RWPE2 (cell line): Measurements from ENCODE around the gene SLC5A5.

ENCODE experiments used
- ATAC-seq: fragments of 200-7000 bp; cut with Tn5 transposase; 3 replicates; pipeline ENCODE4 v1.9.1; 2021; ENCODE audit warnings: low read depth
- DNase-seq: peaks from one replicate; pipeline ENCODE4 v3.0.0-alpha.2; 2020; ENCODE audit warnings: low spot score
- H3K27ac ChIP-seq: fragments of 450-650 bp; 2 replicates; pipeline ENCODE4 v1.5.1; 2017; ENCODE audit warnings: mild to moderate bottlenecking; ENCODE audit not compliant: poor library complexity, severe bottlenecking
- H3K27me3 ChIP-seq: fragments of 250-450 bp; sonication (Bioruptor Pico); 2 replicates; pipeline ENCODE4 v1.5.1; 2021; ENCODE audit warnings: mild to moderate bottlenecking, moderate library complexity; ENCODE audit not compliant: insufficient read depth, poor library complexity, severe bottlenecking
- H3K36me3 ChIP-seq: fragments of 250-450 bp; sonication (Bioruptor Pico); 2 replicates; pipeline ENCODE4 v1.5.1; 2020; ENCODE audit warnings: low read depth, mild to moderate bottlenecking, moderate library complexity
- H3K4me1 ChIP-seq: fragments of 250-450 bp; sonication (Bioruptor Pico); 2 replicates; pipeline ENCODE4 v1.5.1; 2021; ENCODE audit warnings: mild to moderate bottlenecking, moderate library complexity; ENCODE audit not compliant: insufficient read depth, poor library complexity, severe bottlenecking
- H3K4me3 ChIP-seq: fragments of 250-450 bp; sonication (Bioruptor Pico); 2 replicates; pipeline ENCODE4 v1.5.1; 2021; ENCODE audit warnings: mild to moderate bottlenecking, moderate library complexity; ENCODE audit not compliant: severe bottlenecking
- H3K9me3 ChIP-seq: fragments of 250-450 bp; sonication (Bioruptor Pico); 2 replicates; pipeline ENCODE4 v1.5.1; 2021; ENCODE audit warnings: mild to moderate bottlenecking, moderate library complexity; ENCODE audit not compliant: severe bottlenecking
- CTCF ChIP-seq: fragments of 450-650 bp; IDR thresholded peaks from one replicate; pipeline ENCODE4 v1.5.1; 2017; ENCODE audit warnings: mild to moderate bottlenecking, moderate library complexity; ENCODE audit not compliant: poor library complexity, severe bottlenecking

SLC5A5 gene

GRCh38 chr19:17871032-17871877 is 490 bp upstream of the SLC5A5 start:
- no peak for TF ChIP-seq CTCF
- Histone ChIP-seq H3K27me3 (peaks cover 43% of the 10 kb centered on the region), H3K27ac (no peak overlapping the region), H3K4me3 (no peak overlapping the region), H3K9me3 (no peaks in the 10 kb centered on the region), H3K4me1 (no peaks in the 10 kb centered on the region), H3K36me3 (no peaks in the 10 kb centered on the region)
- DNase-seq (no peak), ATAC-seq (no peak)

GRCh38 chr19:17872251-17873001 is 681 bp downstream of the SLC5A5 start:
- Histone ChIP-seq H3K27ac (no peak overlapping the region), H3K27me3 (peaks cover 43% of the 10 kb centered on the region), H3K4me1 (no peaks in the 10 kb centered on the region), H3K4me3 (no peak overlapping the region), H3K9me3 (no peaks in the 10 kb centered on the region), H3K36me3 (no peaks in the 10 kb centered on the region)
- TF ChIP-seq CTCF: no peak
- DNase-seq: no peak
- ATAC-seq: no peak

GRCh38 chr19:17873786-17874757 is 2.3 kb downstream of the SLC5A5 start:
- no peaks in the 10 kb centered on the region for H3K4me1 ChIP-seq
- no peak overlapping the region for H3K27ac ChIP-seq
- H3K9me3 ChIP-seq: no peaks in the 10 kb centered on the region
- peaks cover 43% of the 10 kb centered on the region for H3K27me3 ChIP-seq
- peak overlapping the region; percentile 29 for H3K4me3 ChIP-seq
- no peak for TF ChIP-seq CTCF
- DNase-seq: no peak
- no peaks in the 10 kb centered on the region for H3K36me3 ChIP-seq
- peak; percentile 85 for ATAC-seq

- DNase-seq (no peak), ATAC-seq (no peak)
- H3K4me3 ChIP-seq: no peak overlapping the region
- no peaks in the 10 kb centered on the region for H3K9me3 ChIP-seq
- TF ChIP-seq CTCF: no peak
- H3K4me1 ChIP-seq: no peaks in the 10 kb centered on the region
- no peak overlapping the region for H3K27ac ChIP-seq
- H3K36me3 ChIP-seq: no peaks in the 10 kb centered on the region
- peaks cover 36% of the 10 kb centered on the region for H3K27me3 ChIP-seq
These were observed 3.0 kb downstream of the SLC5A5 start for GRCh38 chr19:17874758-17875135.
